ENCODE data around the gene SPATA7.
"Not testable (repeated sequence)": the region's sequence is repeated elsewhere in the genome, so short reads cannot be mapped to it uniquely, and the experiment has no call there.

SPATA7 gene

GRCh38 chr14:88364710-88365413 is 20.6 kb upstream of the SPATA7 start:
- 36 to 42% methylated on average over 4 of the region's 4 CpGs for WGBS, 2 experiments
- H3K27ac ChIP-seq (ENCODE audit: insufficient read depth, low read depth, low read length, poor library complexity, severe bottlenecking): peak overlapping the region; percentile 85
- H3K9me3 ChIP-seq (ENCODE audit: control insufficient read depth, low read length): peaks cover 2% of the 10 kb centered on the region
- no peaks in the 10 kb centered on the region for H3K36me3 ChIP-seq (ENCODE audit: control insufficient read depth, insufficient read depth, low read length)
- H3K27me3 ChIP-seq (ENCODE audit: control insufficient read depth, insufficient read depth, low read length, poor library complexity, severe bottlenecking): no peaks in the 10 kb centered on the region
- no peak overlapping the region for H3K4me3 ChIP-seq (ENCODE audit: insufficient read depth, low read depth, low read length)
- H3K4me1 ChIP-seq (ENCODE audit: control insufficient read depth, insufficient read depth, low read length): peaks cover 37% of the 10 kb centered on the region

DNA sequence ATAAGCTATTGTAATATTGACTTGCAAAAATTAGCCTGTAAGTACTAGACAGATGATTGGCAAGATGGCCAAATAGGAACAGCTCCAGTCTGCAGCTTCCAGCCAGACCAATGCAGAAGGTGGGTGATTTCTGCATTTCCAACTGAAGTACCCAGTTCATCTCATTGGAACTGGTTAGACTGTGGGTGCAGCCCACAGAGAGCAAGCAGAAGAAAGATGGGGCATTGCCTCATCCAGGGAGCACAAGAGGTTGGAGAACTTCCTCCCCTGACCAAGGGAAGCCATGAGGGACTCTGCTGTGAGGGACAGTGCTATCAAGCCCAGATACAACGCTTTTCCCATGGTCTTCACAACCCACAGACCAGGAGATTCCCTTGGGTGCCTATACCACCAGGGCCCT is 16.0 kb upstream of the SPATA7 start:
- no peak overlapping the region for H3K4me3 ChIP-seq (ENCODE audit: insufficient read depth, low read depth, low read length)
- H3K9me3 ChIP-seq (ENCODE audit: control insufficient read depth, low read length): peaks cover 2% of the 10 kb centered on the region
- H3K27me3 ChIP-seq (ENCODE audit: control insufficient read depth, insufficient read depth, low read length, poor library complexity, severe bottlenecking): no peaks in the 10 kb centered on the region
- H3K27ac ChIP-seq (ENCODE audit: insufficient read depth, low read depth, low read length, poor library complexity, severe bottlenecking): no peak overlapping the region
- no peaks in the 10 kb centered on the region for H3K36me3 ChIP-seq (ENCODE audit: control insufficient read depth, insufficient read depth, low read length)
- peaks cover 18% of the 10 kb centered on the region for H3K4me1 ChIP-seq (ENCODE audit: control insufficient read depth, insufficient read depth, low read length)
- 94 to 100% methylated on average over 1 of the region's 1 CpG for WGBS, 2 experiments

- Histone ChIP-seq H3K4me3 (ENCODE audit: insufficient read depth, low read depth, low read length) (no peak overlapping the region), H3K27ac (ENCODE audit: insufficient read depth, low read depth, low read length, poor library complexity, severe bottlenecking) (no peak overlapping the region), H3K4me1 (ENCODE audit: control insufficient read depth, insufficient read depth, low read length) (no peaks in the 10 kb centered on the region), H3K36me3 (ENCODE audit: control insufficient read depth, insufficient read depth, low read length) (no peaks in the 10 kb centered on the region), H3K9me3 (ENCODE audit: control insufficient read depth, low read length) (no peaks in the 10 kb centered on the region), H3K27me3 (ENCODE audit: control insufficient read depth, insufficient read depth, low read length, poor library complexity, severe bottlenecking) (no peaks in the 10 kb centered on the region)
- WGBS, 2 experiments: 76 to 81% methylated on average over 5 of the region's 5 CpGs
Measured at GRCh38 chr14:88379706-88380343, 5.6 kb upstream of the SPATA7 start.

DNA sequence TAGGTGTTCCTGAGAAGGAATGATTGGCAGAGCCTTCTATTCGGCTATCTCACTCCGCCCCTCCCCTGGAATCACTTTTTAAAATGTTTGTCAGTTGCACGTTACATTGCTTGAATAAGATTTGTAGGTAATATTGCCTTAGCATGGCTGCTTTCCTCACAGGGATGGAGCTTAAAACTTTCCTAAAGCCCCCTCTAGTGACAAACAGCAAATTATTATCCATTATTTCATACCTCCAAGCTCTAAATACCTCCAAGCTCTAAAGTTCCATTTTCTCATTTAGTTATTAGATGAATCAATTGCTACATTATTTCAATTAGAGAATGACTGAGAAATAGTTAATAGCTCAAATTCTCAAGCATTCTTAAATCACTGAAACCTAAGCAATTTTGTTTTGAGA is 5.1 kb upstream of the SPATA7 start:
- Histone ChIP-seq H3K36me3 (ENCODE audit: control insufficient read depth, insufficient read depth, low read length) (no peaks in the 10 kb centered on the region), H3K27me3 (ENCODE audit: control insufficient read depth, insufficient read depth, low read length, poor library complexity, severe bottlenecking) (no peaks in the 10 kb centered on the region), H3K9me3 (ENCODE audit: control insufficient read depth, low read length) (no peaks in the 10 kb centered on the region), H3K27ac (ENCODE audit: insufficient read depth, low read depth, low read length, poor library complexity, severe bottlenecking) (no peak overlapping the region), H3K4me3 (ENCODE audit: insufficient read depth, low read depth, low read length) (no peak overlapping the region), H3K4me1 (ENCODE audit: control insufficient read depth, insufficient read depth, low read length) (no peaks in the 10 kb centered on the region)
- WGBS, 2 experiments: 71 to 74% methylated on average over 3 of the region's 3 CpGs

DNA sequence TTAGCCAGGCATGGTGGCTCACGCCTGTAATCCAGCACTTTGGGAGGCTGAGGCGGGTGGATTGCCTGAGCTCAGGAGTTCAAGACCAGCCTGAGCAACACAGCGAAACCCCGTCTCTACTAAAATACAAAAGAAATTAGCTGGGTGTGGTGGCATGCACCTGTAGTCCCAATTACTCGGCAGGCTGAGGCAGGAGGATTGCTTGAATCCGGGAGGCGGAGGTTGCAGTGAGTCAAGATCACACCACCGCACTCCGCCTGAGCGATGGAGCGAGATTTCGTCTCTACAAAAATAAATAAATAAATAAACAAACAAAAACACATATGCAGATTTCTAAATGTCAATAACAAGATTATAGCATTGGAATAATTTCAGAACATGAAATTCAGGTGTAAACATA is 3.8 kb upstream of the SPATA7 start:
- H3K27me3 ChIP-seq (ENCODE audit: control insufficient read depth, insufficient read depth, low read length, poor library complexity, severe bottlenecking); H3K9me3 ChIP-seq (ENCODE audit: control insufficient read depth, low read length); H3K4me1 ChIP-seq (ENCODE audit: control insufficient read depth, insufficient read depth, low read length); H3K4me3 ChIP-seq (ENCODE audit: insufficient read depth, low read depth, low read length); H3K27ac ChIP-seq (ENCODE audit: insufficient read depth, low read depth, low read length, poor library complexity, severe bottlenecking); H3K36me3 ChIP-seq (ENCODE audit: control insufficient read depth, insufficient read depth, low read length): not testable (repeated sequence)
- WGBS, 2 experiments: 87 to 91% methylated on average over 9 to 12 of the region's 12 CpGs

DNA sequence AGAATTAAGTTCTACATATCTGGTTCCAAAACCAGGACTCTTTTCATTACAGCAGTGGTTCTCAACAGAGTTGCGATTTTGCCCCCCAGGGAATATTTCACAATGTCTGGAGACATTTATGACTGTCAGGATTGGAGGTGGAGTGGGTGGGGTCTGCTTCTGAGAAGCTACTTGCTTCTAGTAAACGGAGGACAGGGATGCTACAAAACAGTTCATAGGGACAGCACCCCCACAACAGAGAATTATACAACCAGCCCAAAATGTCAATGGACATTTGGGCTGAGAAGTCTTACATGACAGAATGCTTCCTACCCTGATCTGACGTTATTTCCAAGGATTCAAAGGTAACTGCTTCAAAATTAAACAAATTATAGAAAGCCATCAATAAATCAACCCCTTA is 739 bp upstream of the SPATA7 start:
- H3K27ac ChIP-seq (ENCODE audit: insufficient read depth, low read depth, low read length, poor library complexity, severe bottlenecking): no peak overlapping the region
- no peaks in the 10 kb centered on the region for H3K36me3 ChIP-seq (ENCODE audit: control insufficient read depth, insufficient read depth, low read length)
- 49 to 53% methylated on average over 3 of the region's 3 CpGs for WGBS, 2 experiments
- no peaks in the 10 kb centered on the region for H3K27me3 ChIP-seq (ENCODE audit: control insufficient read depth, insufficient read depth, low read length, poor library complexity, severe bottlenecking)
- H3K4me1 ChIP-seq (ENCODE audit: control insufficient read depth, insufficient read depth, low read length): no peaks in the 10 kb centered on the region
- H3K4me3 ChIP-seq (ENCODE audit: insufficient read depth, low read depth, low read length): peak overlapping the region; percentile 84
- H3K9me3 ChIP-seq (ENCODE audit: control insufficient read depth, low read length): no peaks in the 10 kb centered on the region

- peak overlapping the region; percentile 84 for H3K4me3 ChIP-seq (ENCODE audit: insufficient read depth, low read depth, low read length)
- no peaks in the 10 kb centered on the region for H3K9me3 ChIP-seq (ENCODE audit: control insufficient read depth, low read length)
- no peaks in the 10 kb centered on the region for H3K4me1 ChIP-seq (ENCODE audit: control insufficient read depth, insufficient read depth, low read length)
- WGBS, 2 experiments: 76 to 80% methylated on average over 6 to 9 of the region's 9 CpGs
- no peaks in the 10 kb centered on the region for H3K36me3 ChIP-seq (ENCODE audit: control insufficient read depth, insufficient read depth, low read length)
- peak overlapping the region; percentile 86 for H3K27ac ChIP-seq (ENCODE audit: insufficient read depth, low read depth, low read length, poor library complexity, severe bottlenecking)
- no peaks in the 10 kb centered on the region for H3K27me3 ChIP-seq (ENCODE audit: control insufficient read depth, insufficient read depth, low read length, poor library complexity, severe bottlenecking)
Measured at GRCh38 chr14:88386256-88386794, 868 bp downstream of the SPATA7 start.

DNA sequence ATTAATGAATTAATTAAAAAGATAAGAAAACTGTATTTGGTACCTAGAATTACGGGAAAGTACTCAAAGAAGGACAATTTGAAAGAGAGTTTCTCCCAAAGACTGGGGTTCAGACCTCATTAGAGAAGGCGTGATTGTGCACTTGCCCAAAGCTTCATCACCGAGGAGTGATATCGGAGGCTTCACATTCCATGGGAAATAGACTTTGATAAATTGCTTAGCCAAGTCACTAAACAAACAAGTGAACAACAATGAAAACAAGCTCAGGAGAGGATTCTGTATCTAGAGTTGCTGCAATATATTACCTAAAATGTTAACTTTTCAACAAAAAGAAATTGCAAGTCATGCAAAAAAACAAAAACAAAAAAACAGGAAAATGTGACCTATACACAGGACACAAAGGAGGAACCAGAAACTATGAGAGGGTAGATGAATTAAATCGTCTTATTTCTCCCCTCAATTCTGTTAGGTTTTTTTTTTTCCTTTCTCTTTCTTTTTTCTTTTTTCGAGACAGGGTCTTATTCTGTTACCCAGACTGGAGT is 3.4 kb downstream of the SPATA7 start:
- no peaks in the 10 kb centered on the region for H3K36me3 ChIP-seq (ENCODE audit: control insufficient read depth, insufficient read depth, low read length)
- no peak overlapping the region for H3K27ac ChIP-seq (ENCODE audit: insufficient read depth, low read depth, low read length, poor library complexity, severe bottlenecking)
- H3K4me1 ChIP-seq (ENCODE audit: control insufficient read depth, insufficient read depth, low read length): no peaks in the 10 kb centered on the region
- WGBS, 2 experiments: 91 to 96% methylated on average over 5 to 6 of the region's 6 CpGs
- H3K9me3 ChIP-seq (ENCODE audit: control insufficient read depth, low read length): no peaks in the 10 kb centered on the region
- H3K27me3 ChIP-seq (ENCODE audit: control insufficient read depth, insufficient read depth, low read length, poor library complexity, severe bottlenecking): no peaks in the 10 kb centered on the region
- H3K4me3 ChIP-seq (ENCODE audit: insufficient read depth, low read depth, low read length): no peak overlapping the region

DNA sequence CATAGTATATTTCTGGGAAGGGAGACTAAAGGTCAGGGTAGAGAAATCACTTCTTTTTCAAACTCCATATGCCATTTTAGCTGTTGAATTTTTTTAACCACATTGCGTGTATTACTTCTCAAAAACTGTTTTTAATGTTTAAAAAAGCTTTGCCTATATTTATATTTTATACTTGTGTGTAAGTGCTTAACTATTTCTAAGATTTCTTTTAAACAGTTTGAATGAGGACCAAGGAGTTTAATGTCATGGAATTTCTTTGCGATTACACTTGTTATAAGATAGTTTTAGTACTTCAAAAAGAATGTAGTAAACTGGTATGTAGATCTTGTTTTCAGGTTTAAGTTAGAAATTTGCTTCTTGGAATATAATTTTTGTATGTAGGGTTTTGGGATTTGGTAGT is 7.2 kb downstream of the SPATA7 start:
- WGBS, 2 experiments: 93 to 100% methylated on average over 1 of the region's 2 CpGs
- H3K9me3 ChIP-seq (ENCODE audit: control insufficient read depth, low read length): no peaks in the 10 kb centered on the region
- H3K27ac ChIP-seq (ENCODE audit: insufficient read depth, low read depth, low read length, poor library complexity, severe bottlenecking): no peak overlapping the region
- H3K36me3 ChIP-seq (ENCODE audit: control insufficient read depth, insufficient read depth, low read length): peaks cover 14% of the 10 kb centered on the region
- H3K4me3 ChIP-seq (ENCODE audit: insufficient read depth, low read depth, low read length): no peak overlapping the region
- H3K4me1 ChIP-seq (ENCODE audit: control insufficient read depth, insufficient read depth, low read length): no peaks in the 10 kb centered on the region
- no peaks in the 10 kb centered on the region for H3K27me3 ChIP-seq (ENCODE audit: control insufficient read depth, insufficient read depth, low read length, poor library complexity, severe bottlenecking)

GRCh38 chr14:88411039-88411438 is 25.6 kb downstream of the SPATA7 start:
- no peaks in the 10 kb centered on the region for H3K4me1 ChIP-seq (ENCODE audit: control insufficient read depth, insufficient read depth, low read length)
- peaks cover 9% of the 10 kb centered on the region for H3K36me3 ChIP-seq (ENCODE audit: control insufficient read depth, insufficient read depth, low read length)
- H3K4me3 ChIP-seq (ENCODE audit: insufficient read depth, low read depth, low read length): no peak overlapping the region
- WGBS, 2 experiments: 92 to 95% methylated on average over 5 of the region's 5 CpGs
- no peak overlapping the region for H3K27ac ChIP-seq (ENCODE audit: insufficient read depth, low read depth, low read length, poor library complexity, severe bottlenecking)
- no peaks in the 10 kb centered on the region for H3K27me3 ChIP-seq (ENCODE audit: control insufficient read depth, insufficient read depth, low read length, poor library complexity, severe bottlenecking)
- H3K9me3 ChIP-seq (ENCODE audit: control insufficient read depth, low read length): no peaks in the 10 kb centered on the region
